Measurements from ENCODE around the gene UQCRHL.
"Not testable (repeated sequence)": the region's sequence is repeated elsewhere in the genome, so short reads cannot be mapped to it uniquely, and the experiment has no call there.

UQCRHL gene

GRCh38 chr1:15843826-15844572 is 36.5 kb upstream of the UQCRHL start:
- Histone ChIP-seq H3K4me1 (ENCODE audit: insufficient read depth, low read length) (peaks cover 4% of the 10 kb centered on the region; the same call in 1 of the 2 replicates), H3K9ac (ENCODE audit: low read depth, low read length) (no peak overlapping the region)

GRCh38 chr1:15838721-15839120 is 31.3 kb upstream of the UQCRHL start:
- no peaks in the 10 kb centered on the region for H3K9me3 ChIP-seq (ENCODE audit: control insufficient read depth, insufficient read depth, low read length)
- H3K36me3 ChIP-seq (ENCODE audit: insufficient read depth, low read length) = no peaks in the 10 kb centered on the region
- no peaks in the 10 kb centered on the region for H3K4me1 ChIP-seq (ENCODE audit: insufficient read depth, low read length)
- H3K9ac ChIP-seq (ENCODE audit: low read depth, low read length) = no peak overlapping the region

More at GRCh38 chr1:15843826-15844572, 36.5 kb upstream of the UQCRHL start:
- H3K9me3 ChIP-seq (ENCODE audit: control insufficient read depth, insufficient read depth, low read length) = no peaks in the 10 kb centered on the region
- no peaks in the 10 kb centered on the region for H3K36me3 ChIP-seq (ENCODE audit: insufficient read depth, low read length)

GRCh38 chr1:15837931-15838330 is 30.5 kb upstream of the UQCRHL start:
- Histone ChIP-seq H3K36me3 (ENCODE audit: insufficient read depth, low read length) (no peaks in the 10 kb centered on the region), H3K9me3 (ENCODE audit: control insufficient read depth, insufficient read depth, low read length) (no peaks in the 10 kb centered on the region), H3K4me1 (ENCODE audit: insufficient read depth, low read length) (peaks cover under 1% of the 10 kb centered on the region; the same call in 1 of the 2 replicates), H3K9ac (ENCODE audit: low read depth, low read length) (no peak overlapping the region)

- H3K9me3 ChIP-seq (ENCODE audit: control insufficient read depth, insufficient read depth, low read length) = no peaks in the 10 kb centered on the region
- H3K4me1 ChIP-seq (ENCODE audit: insufficient read depth, low read length) = peaks cover 3% of the 10 kb centered on the region; the same call in 1 of the 2 replicates
- no peaks in the 10 kb centered on the region for H3K36me3 ChIP-seq (ENCODE audit: insufficient read depth, low read length)
- H3K9ac ChIP-seq (ENCODE audit: low read depth, low read length) = peak overlapping the region; percentile 92; the same call in 1 of the 2 replicates
Observed at GRCh38 chr1:15836772-15837669, 29.6 kb upstream of the UQCRHL start.

- H3K9ac ChIP-seq (ENCODE audit: low read depth, low read length) = peak overlapping the region; percentile 92; the same call in 1 of the 2 replicates
- not testable (repeated sequence) for H3K4me1 ChIP-seq (ENCODE audit: insufficient read depth, low read length); H3K36me3 ChIP-seq (ENCODE audit: insufficient read depth, low read length); H3K9me3 ChIP-seq (ENCODE audit: control insufficient read depth, insufficient read depth, low read length)
Observed at GRCh38 chr1:15836511-15836771, 29.0 kb upstream of the UQCRHL start.

GRCh38 chr1:15835741-15836510 is 28.5 kb upstream of the UQCRHL start:
- H3K9ac ChIP-seq (ENCODE audit: low read depth, low read length) = peak overlapping the region; percentile 92
- H3K4me1 ChIP-seq (ENCODE audit: insufficient read depth, low read length) = peaks cover 3% of the 10 kb centered on the region; the same call in 1 of the 2 replicates
- H3K9me3 ChIP-seq (ENCODE audit: control insufficient read depth, insufficient read depth, low read length) = no peaks in the 10 kb centered on the region

GRCh38 chr1:15835205-15835740 is 27.8 kb upstream of the UQCRHL start:
- H3K9me3 ChIP-seq (ENCODE audit: control insufficient read depth, insufficient read depth, low read length) = no peaks in the 10 kb centered on the region

More at GRCh38 chr1:15835741-15836510, 28.5 kb upstream of the UQCRHL start:
- no peaks in the 10 kb centered on the region for H3K36me3 ChIP-seq (ENCODE audit: insufficient read depth, low read length)

GRCh38 chr1:15834406-15835204 is 27.2 kb upstream of the UQCRHL start:
- Histone ChIP-seq H3K4me1 (ENCODE audit: insufficient read depth, low read length) (peaks cover 7% of the 10 kb centered on the region), H3K9me3 (ENCODE audit: control insufficient read depth, insufficient read depth, low read length) (no peaks in the 10 kb centered on the region), H3K9ac (ENCODE audit: low read depth, low read length) (peak overlapping the region; percentile 92), H3K36me3 (ENCODE audit: insufficient read depth, low read length) (no peaks in the 10 kb centered on the region)

More at GRCh38 chr1:15835205-15835740, 27.8 kb upstream of the UQCRHL start:
- H3K4me1 ChIP-seq (ENCODE audit: insufficient read depth, low read length) = peaks cover 3% of the 10 kb centered on the region; the same call in 1 of the 2 replicates
- no peaks in the 10 kb centered on the region for H3K36me3 ChIP-seq (ENCODE audit: insufficient read depth, low read length)
- peak overlapping the region; percentile 92 for H3K9ac ChIP-seq (ENCODE audit: low read depth, low read length)

- no peaks in the 10 kb centered on the region for H3K9me3 ChIP-seq (ENCODE audit: control insufficient read depth, insufficient read depth, low read length)
- peak overlapping the region; percentile 92 for H3K9ac ChIP-seq (ENCODE audit: low read depth, low read length)
- no peaks in the 10 kb centered on the region for H3K36me3 ChIP-seq (ENCODE audit: insufficient read depth, low read length)
- H3K4me1 ChIP-seq (ENCODE audit: insufficient read depth, low read length) = peaks cover 7% of the 10 kb centered on the region
Observed at GRCh38 chr1:15833842-15834405, 26.5 kb upstream of the UQCRHL start.

- H3K9ac ChIP-seq (ENCODE audit: low read depth, low read length) = peak overlapping the region; percentile 92
- H3K9me3 ChIP-seq (ENCODE audit: control insufficient read depth, insufficient read depth, low read length) = no peaks in the 10 kb centered on the region
- H3K4me1 ChIP-seq (ENCODE audit: insufficient read depth, low read length) = peaks cover 7% of the 10 kb centered on the region
- no peaks in the 10 kb centered on the region for H3K36me3 ChIP-seq (ENCODE audit: insufficient read depth, low read length)
Observed at GRCh38 chr1:15833069-15833679, 25.7 kb upstream of the UQCRHL start.

- H3K36me3 ChIP-seq (ENCODE audit: insufficient read depth, low read length) = no peaks in the 10 kb centered on the region
- H3K9ac ChIP-seq (ENCODE audit: low read depth, low read length) = no peak overlapping the region
- peaks cover 7% of the 10 kb centered on the region for H3K4me1 ChIP-seq (ENCODE audit: insufficient read depth, low read length)
Observed at GRCh38 chr1:15830258-15830657, 22.8 kb upstream of the UQCRHL start.

GRCh38 chr1:15828931-15829330 is 21.5 kb upstream of the UQCRHL start:
- H3K36me3 ChIP-seq (ENCODE audit: insufficient read depth, low read length); H3K9ac ChIP-seq (ENCODE audit: low read depth, low read length); H3K4me1 ChIP-seq (ENCODE audit: insufficient read depth, low read length); H3K9me3 ChIP-seq (ENCODE audit: control insufficient read depth, insufficient read depth, low read length): not testable (repeated sequence)

More at GRCh38 chr1:15830258-15830657, 22.8 kb upstream of the UQCRHL start:
- no peaks in the 10 kb centered on the region for H3K9me3 ChIP-seq (ENCODE audit: control insufficient read depth, insufficient read depth, low read length)

GRCh38 chr1:15827567-15827966 is 20.1 kb upstream of the UQCRHL start:
- not testable (repeated sequence) for H3K4me1 ChIP-seq (ENCODE audit: insufficient read depth, low read length); H3K36me3 ChIP-seq (ENCODE audit: insufficient read depth, low read length); H3K9me3 ChIP-seq (ENCODE audit: control insufficient read depth, insufficient read depth, low read length); H3K9ac ChIP-seq (ENCODE audit: low read depth, low read length)

Data from ES-I3 (cell line).